AG09309 (cell line): ENCODE data around the gene NCKAP1.
"Not testable (repeated sequence)": the region's sequence is repeated elsewhere in the genome, so short reads cannot be mapped to it uniquely, and the experiment has no call there.

Experiments
- DNase-seq: peaks from one replicate; pipeline ENCODE4 v3.0.0-alpha.2; 2010; ENCODE audit warnings: low read depth
- H3K4me3 ChIP-seq: 2 replicates; pipeline ENCODE4 v1.5.1; 2011; ENCODE audit warnings: mild to moderate bottlenecking, low read depth, low read length, moderate library complexity; ENCODE audit not compliant: control insufficient read depth
- CTCF ChIP-seq: IDR thresholded peaks from 2 replicates; pipeline ENCODE4 v1.5.1; 2011; ENCODE audit warnings: mild to moderate bottlenecking, low read depth, low read length, inconsistent platforms; ENCODE audit not compliant: insufficient read depth, control insufficient read depth; ENCODE audit errors: missing control alignments

Gene NCKAP1

GRCh38 chr2:182897137-182897536 is 141.1 kb downstream of the NCKAP1 start:
- no peak overlapping the region for H3K4me3 ChIP-seq
- DNase-seq = no peak
- no peak for TF ChIP-seq CTCF

GRCh38 chr2:182895798-182896197 is 142.5 kb downstream of the NCKAP1 start:
- H3K4me3 ChIP-seq = no peak overlapping the region
- no peak for TF ChIP-seq CTCF
- DNase-seq = no peak

- no peak overlapping the region for H3K4me3 ChIP-seq
- DNase-seq = no peak
- TF ChIP-seq CTCF = no peak
These were observed 143.1 kb downstream of the NCKAP1 start for GRCh38 chr2:182895169-182895568.

- TF ChIP-seq CTCF = no peak
- no peak overlapping the region for H3K4me3 ChIP-seq
- no peak for DNase-seq
These were observed 144.1 kb downstream of the NCKAP1 start for GRCh38 chr2:182894174-182894573.

GRCh38 chr2:182893666-182894065 is 144.6 kb downstream of the NCKAP1 start:
- DNase-seq = no peak
- no peak for TF ChIP-seq CTCF
- no peak overlapping the region for H3K4me3 ChIP-seq

- not testable (repeated sequence) for H3K4me3 ChIP-seq, DNase-seq
These were observed 145.2 kb downstream of the NCKAP1 start for GRCh38 chr2:182893035-182893434.

GRCh38 chr2:182891611-182892010 is 146.6 kb downstream of the NCKAP1 start:
- TF ChIP-seq CTCF = no peak
- no peak for DNase-seq
- H3K4me3 ChIP-seq = no peak overlapping the region
